ENCODE measurements around the gene ACVR1B.
A peak's percentile ranks its signal among the peaks of the same experiment; 100 is the strongest.

ACVR1B gene

GRCh38 chr12:52032446-52032803 is 80.9 kb downstream of the ACVR1B start:
- TF ChIP-seq, protein P1, sequence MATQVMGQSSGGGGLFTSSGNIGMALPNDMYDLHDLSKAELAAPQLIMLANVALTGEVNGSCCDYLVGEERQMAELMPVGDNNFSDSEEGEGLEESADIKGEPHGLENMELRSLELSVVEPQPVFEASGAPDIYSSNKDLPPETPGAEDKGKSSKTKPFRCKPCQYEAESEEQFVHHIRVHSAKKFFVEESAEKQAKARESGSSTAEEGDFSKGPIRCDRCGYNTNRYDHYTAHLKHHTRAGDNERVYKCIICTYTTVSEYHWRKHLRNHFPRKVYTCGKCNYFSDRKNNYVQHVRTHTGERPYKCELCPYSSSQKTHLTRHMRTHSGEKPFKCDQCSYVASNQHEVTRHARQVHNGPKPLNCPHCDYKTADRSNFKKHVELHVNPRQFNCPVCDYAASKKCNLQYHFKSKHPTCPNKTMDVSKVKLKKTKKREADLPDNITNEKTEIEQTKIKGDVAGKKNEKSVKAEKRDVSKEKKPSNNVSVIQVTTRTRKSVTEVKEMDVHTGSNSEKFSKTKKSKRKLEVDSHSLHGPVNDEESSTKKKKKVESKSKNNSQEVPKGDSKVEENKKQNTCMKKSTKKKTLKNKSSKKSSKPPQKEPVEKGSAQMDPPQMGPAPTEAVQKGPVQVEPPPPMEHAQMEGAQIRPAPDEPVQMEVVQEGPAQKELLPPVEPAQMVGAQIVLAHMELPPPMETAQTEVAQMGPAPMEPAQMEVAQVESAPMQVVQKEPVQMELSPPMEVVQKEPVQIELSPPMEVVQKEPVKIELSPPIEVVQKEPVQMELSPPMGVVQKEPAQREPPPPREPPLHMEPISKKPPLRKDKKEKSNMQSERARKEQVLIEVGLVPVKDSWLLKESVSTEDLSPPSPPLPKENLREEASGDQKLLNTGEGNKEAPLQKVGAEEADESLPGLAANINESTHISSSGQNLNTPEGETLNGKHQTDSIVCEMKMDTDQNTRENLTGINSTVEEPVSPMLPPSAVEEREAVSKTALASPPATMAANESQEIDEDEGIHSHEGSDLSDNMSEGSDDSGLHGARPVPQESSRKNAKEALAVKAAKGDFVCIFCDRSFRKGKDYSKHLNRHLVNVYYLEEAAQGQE (IDR thresholded peaks at IDR 0.05; ENCODE audit: insufficient read depth in 1 of 2, low read depth in 2 of 2, low read length in 2 of 2) = no peak
- no peak for TF ChIP-seq SIN3A (IDR thresholded peaks at IDR 0.05; ENCODE audit: borderline replicate concordance, insufficient read depth, low read length)
- TF ChIP-seq FOXP2 (optimal IDR thresholded peaks at IDR 0.05; ENCODE audit: borderline replicate concordance, extremely low read depth, extremely low read length, insufficient read depth) = no peak
- TF ChIP-seq POLR2AphosphoS5 (IDR thresholded peaks at IDR 0.05; ENCODE audit: low read depth, low read length) = no peak
- TF ChIP-seq TAF1 (IDR thresholded peaks at IDR 0.05; ENCODE audit: borderline replicate concordance, insufficient read depth, low read length) = no peak

DNA sequence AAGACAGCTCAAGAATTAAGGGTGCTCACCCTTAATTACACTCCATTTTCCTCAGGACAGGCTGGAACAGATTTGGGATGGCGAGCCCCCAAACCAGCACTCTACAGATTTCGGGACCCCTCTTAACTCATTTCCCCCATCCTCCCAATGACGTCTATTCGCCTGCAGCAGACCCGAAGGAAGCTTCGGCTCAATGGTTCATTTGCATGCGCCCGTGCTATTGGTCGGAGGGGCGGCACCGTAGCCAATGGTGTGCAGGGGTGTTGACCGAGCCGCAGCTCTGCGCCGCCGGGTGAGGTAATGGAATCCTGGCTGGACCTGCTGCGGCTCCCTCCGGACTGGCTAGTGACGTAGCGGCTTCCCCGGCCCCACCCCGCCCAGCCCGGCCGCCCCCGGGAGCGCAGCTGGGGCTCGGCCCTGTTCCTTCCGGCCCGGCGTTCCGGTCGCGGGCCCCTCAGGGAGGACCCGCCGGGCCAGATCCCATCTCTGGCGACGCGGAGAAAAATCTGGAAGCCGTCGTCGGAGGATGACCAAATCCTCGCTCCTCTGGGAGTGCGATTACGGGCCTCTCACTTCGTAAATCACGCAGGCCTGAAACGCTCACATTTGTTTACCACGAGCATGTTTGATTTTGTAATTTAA is 81.4 kb downstream of the ACVR1B start:
- TF ChIP-seq FOXP2 (optimal IDR thresholded peaks at IDR 0.05; ENCODE audit: borderline replicate concordance, extremely low read depth, extremely low read length, insufficient read depth) (peak; percentile 79), POLR2AphosphoS5 (IDR thresholded peaks at IDR 0.05; ENCODE audit: low read depth, low read length) (peak; percentile 53; the same call in 1 of the 2 replicates), TAF1 (IDR thresholded peaks at IDR 0.05; ENCODE audit: borderline replicate concordance, insufficient read depth, low read length) (no peak), SIN3A (IDR thresholded peaks at IDR 0.05; ENCODE audit: borderline replicate concordance, insufficient read depth, low read length) (no peak)
- TF ChIP-seq, protein P1 (IDR thresholded peaks at IDR 0.05; ENCODE audit: insufficient read depth in 1 of 2, low read depth in 2 of 2, low read length in 2 of 2) = no peak

DNA sequence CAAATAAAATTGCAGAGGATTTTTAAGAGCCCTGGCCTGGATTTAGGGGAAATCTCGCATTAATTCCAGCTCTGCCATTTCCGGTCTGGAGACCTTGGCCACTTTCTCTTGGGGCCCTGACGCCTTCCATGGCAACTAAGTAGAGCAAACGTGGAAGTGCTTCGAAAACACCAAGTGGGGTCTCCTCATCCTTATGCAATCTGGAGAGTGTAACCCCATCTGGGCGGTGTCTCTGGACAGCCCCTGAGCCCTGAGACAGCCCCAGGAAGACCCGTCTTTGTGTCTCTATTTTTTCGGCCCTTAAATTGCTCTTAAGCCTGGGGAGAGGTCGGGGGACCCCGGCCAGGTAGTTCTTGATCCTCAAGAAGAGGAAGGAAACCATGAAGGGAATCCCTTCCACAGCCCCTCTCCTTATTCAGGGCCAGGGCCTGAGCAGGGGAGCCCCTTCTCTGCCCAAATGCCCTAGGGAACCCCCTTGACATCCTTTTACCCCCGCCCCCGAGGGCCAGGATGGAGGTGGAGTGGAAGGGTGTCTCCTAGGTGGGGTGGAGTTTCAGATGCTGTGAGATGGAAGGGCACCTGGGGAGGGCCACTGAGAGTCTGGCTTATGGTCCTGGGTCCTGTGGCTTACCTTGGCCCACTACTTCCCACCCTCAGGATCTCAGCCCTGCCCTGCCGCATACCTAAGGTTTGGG is 82.1 kb downstream of the ACVR1B start:
- TF ChIP-seq TAF1 (IDR thresholded peaks at IDR 0.05; ENCODE audit: borderline replicate concordance, insufficient read depth, low read length) (no peak), SIN3A (IDR thresholded peaks at IDR 0.05; ENCODE audit: borderline replicate concordance, insufficient read depth, low read length) (no peak), FOXP2 (optimal IDR thresholded peaks at IDR 0.05; ENCODE audit: borderline replicate concordance, extremely low read depth, extremely low read length, insufficient read depth) (no peak), POLR2AphosphoS5 (IDR thresholded peaks at IDR 0.05; ENCODE audit: low read depth, low read length) (no peak)
- TF ChIP-seq, protein P1 (IDR thresholded peaks at IDR 0.05; ENCODE audit: insufficient read depth in 1 of 2, low read depth in 2 of 2, low read length in 2 of 2) = no peak

GRCh38 chr12:52035190-52035589 is 83.7 kb downstream of the ACVR1B start:
- TF ChIP-seq, protein P1 (IDR thresholded peaks at IDR 0.05; ENCODE audit: insufficient read depth in 1 of 2, low read depth in 2 of 2, low read length in 2 of 2) = no peak
- TF ChIP-seq TAF1 (IDR thresholded peaks at IDR 0.05; ENCODE audit: borderline replicate concordance, insufficient read depth, low read length) (no peak), FOXP2 (optimal IDR thresholded peaks at IDR 0.05; ENCODE audit: borderline replicate concordance, extremely low read depth, extremely low read length, insufficient read depth) (no peak), POLR2AphosphoS5 (IDR thresholded peaks at IDR 0.05; ENCODE audit: low read depth, low read length) (no peak)

Data from PFSK-1 (cell line).